GM08714 (cell line): ENCODE measurements around the gene ZNF407.

Source experiments
- H3K4me3 ChIP-seq: fragments of 200-500 bp; sonication (Bioruptor generic); 2 replicates; pipeline ENCODE4 v1.5.1; 2014; ENCODE audit warnings: mild to moderate bottlenecking, low read length, inconsistent platforms
- ZNF274 ChIP-seq: IDR thresholded peaks from 2 replicates; pipeline ENCODE4 v1.6.1; 2012; ENCODE audit warnings: mild to moderate bottlenecking, low read depth, low read length

ZNF407 gene

DNA sequence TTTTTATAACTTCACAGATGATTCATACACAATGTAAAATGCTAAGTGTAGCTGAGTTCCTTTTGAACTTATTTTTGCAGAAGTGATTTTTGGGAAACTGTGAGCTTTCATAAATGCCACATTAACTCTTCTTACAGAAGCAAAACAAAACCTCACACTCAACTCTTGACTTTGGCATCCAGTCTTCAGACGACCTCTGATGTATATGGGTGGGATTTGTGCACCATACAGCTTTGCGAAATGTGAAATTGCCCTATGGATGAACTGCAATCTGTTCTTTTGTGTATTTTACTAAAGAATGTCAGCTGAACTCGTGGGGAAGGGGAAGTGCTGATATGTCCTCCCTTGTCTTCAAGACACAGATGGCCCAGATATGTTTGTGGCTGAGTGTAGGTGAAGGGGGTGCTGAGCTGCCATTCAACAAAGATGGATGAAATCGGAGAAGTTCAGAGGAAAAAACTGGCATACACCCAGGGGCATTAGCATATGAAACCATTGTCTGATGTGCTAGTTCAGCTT is 393.0 kb downstream of the ZNF407 start:
- no peak for TF ChIP-seq ZNF274
- peak overlapping the region; percentile 46; the same call in 1 of the 2 replicates for H3K4me3 ChIP-seq

DNA sequence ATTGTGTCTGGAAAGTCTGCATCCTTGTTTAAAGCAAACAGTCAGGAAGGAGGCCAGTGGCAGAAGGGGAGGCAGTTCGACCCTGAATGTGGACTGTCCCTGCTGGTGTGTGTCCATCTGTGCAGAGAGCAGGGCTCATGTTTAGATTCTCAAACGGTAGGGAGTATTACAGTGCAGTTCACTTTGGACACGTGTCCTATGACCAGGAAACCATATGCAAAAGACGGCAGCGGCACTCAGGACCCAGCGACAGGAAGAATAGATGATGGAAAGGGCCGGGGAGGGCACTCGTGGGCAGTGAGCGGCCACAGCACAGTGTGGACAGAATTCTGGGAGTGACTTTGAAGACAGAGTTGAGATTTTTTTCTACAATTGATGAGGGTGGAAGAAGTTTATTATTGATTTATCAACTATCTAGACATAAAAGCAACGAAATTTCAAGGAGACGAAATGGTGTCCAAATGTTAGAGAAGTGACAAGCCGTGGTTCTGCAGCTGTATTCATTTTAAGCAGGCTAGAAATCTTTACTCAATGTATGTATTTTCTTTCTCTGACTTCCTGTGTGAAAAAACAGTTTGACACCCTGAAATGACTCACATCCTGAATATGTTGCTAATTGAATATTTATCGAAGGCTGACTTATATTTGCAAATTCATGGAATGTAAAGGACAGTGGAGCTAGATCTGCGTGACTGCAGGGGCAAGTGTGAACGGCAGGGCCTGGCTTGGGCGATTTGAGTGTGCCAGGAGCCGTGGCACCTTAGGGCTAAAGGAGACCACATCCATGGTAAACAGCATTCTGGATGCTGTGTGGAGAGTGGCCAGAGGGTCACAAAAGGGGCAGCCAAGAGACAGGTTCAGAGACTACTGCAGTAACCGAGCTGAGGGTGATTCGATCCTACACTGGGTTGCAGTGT is 397.1 kb downstream of the ZNF407 start:
- peak overlapping the region; percentile 45; the same call in 1 of the 2 replicates for H3K4me3 ChIP-seq
- TF ChIP-seq ZNF274, result no peak

DNA sequence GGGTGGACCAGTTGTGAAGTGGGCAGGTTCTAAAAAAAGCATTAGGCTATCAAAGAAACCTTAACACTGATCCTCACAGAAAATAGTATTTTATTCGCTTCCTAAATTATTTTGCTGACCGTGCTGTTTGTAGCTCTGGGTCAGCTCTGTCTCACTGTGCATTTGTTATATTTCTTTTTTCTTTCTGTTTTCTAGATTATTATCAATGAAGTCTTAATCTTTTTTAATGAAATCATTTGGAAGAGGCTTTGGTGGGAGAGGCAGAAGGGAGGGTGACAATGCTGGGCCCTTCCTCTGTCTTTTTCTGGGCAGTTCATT is 397.7 kb downstream of the ZNF407 start:
- peak overlapping the region; percentile 33; the same call in 1 of the 2 replicates for H3K4me3 ChIP-seq
- no peak for TF ChIP-seq ZNF274

DNA sequence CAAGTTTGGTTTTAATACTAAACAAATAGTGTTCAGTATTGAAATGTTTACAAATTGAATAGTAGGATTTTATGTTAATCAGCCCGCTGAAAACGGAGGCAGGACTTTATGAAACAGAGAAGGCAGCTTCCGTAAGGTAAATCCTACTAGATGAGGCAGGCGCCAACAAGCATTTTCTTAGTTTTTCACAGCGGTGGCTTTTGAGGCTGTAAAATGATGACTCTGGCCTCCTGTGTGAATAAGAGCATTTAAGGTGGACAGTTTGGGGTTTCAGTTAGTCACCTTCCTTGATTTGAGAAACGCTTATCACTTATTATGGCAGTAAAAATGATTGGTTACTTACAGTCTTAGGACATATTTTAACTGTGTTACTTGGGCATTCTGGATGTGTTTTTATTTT is 398.4 kb downstream of the ZNF407 start:
- TF ChIP-seq ZNF274, result no peak
- H3K4me3 ChIP-seq, result no peak overlapping the region

DNA sequence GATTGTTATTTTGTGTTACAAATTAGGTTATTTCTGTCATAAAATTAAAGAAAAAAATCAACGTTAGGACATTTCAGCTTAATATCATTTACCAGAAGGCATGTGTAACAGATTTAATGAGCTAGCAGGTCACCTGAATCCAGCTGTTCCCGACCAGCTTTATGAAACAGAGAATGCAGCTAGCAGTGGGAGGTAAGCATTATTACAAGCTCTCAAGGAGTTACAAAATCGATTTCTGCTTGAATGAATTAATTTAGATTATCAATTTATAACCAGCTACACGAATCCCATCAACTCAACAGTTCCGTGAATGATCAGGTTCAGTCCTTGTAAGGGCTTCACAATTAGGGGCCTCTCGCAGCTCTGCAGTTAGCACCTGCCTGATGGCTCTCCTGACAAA is 399.3 kb downstream of the ZNF407 start:
- H3K4me3 ChIP-seq, result no peak overlapping the region
- no peak for TF ChIP-seq ZNF274

DNA sequence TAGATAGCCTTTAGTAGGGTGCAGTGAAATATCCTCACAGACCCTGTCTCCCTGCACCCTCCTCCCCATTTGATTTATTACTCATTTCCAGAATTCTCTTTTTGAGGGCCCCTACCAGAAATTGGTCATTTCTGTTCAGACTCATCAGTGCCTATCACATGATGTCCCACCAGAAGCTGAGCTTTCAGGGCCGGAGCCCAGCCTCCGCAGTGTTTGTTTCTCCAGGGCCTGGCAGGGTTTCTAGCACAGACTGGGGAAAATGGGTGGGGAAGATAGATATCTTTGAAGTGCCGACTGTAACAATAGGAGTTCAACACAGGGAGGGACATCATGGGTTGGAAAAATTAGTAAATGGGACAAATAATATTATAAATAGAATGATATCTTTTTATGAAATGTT is 403.2 kb downstream of the ZNF407 start:
- TF ChIP-seq ZNF274, result no peak

DNA sequence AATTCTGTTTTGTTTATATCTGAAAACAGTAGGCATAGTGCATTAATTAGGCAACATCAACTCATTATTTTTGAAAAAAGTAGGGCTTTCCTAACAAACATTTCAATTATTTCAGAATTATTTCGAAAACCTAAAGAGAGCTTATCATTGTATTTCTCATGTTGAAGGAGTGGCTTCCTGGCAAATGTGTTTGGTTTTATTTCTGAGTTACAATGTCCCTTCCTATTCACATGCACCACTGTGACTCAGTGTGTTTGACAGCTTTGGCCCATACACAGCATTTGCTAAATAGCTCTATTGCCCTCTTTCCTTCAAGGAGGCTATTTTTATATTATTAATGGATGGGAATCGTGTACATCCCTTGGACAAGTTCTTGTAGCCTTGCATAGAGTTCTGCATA is 405.4 kb downstream of the ZNF407 start:
- TF ChIP-seq ZNF274, result no peak

More for the DNA sequence above, 403.2 kb downstream of the ZNF407 start:
- H3K4me3 ChIP-seq, result no peak overlapping the region

DNA sequence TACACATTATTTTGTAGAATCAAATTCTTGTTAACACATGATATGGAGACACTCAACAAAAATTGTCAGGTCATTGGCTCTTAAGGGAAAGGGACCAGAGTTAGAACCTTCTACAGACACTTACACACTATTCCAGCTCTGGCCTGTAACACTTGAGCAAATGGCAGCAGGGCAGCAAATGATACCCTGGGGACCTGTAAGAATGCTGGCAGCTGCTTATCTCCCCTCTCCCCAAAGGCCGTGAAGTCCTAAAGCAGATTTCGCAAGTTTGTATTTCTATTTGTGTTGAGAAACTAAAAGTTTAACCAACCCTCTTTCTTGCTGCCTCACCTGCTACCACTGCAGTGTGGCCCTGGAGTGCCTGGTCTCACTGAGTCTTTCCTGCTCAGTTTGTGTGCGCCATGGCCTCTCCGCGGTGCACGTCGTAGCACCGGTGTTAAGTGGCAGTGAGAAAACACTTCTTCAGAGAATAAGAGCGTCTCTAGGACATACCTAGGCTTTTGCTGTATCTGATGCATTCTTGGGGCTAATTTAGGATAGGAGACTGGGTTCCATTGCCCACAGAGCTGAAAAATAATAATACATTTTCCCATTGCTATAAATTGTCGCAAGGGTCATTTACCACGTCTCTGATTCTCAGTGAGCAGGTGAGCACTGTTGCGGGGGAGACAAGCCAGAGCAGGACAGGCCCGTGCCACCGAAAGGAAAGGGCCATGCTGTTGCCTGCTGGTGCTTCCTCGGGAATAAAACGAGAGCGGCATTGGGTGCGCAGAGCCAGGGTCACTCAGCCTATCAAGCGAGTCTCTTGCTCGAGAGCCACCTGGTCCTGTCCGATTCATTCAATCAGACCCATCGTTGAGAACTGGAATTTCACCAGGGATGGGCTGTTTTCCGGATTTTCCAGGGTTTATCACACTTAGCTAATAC is 406.4 kb downstream of the ZNF407 start:
- no peak for TF ChIP-seq ZNF274
- H3K4me3 ChIP-seq, result no peak overlapping the region

More for the DNA sequence above, 405.4 kb downstream of the ZNF407 start:
- H3K4me3 ChIP-seq, result no peak overlapping the region

DNA sequence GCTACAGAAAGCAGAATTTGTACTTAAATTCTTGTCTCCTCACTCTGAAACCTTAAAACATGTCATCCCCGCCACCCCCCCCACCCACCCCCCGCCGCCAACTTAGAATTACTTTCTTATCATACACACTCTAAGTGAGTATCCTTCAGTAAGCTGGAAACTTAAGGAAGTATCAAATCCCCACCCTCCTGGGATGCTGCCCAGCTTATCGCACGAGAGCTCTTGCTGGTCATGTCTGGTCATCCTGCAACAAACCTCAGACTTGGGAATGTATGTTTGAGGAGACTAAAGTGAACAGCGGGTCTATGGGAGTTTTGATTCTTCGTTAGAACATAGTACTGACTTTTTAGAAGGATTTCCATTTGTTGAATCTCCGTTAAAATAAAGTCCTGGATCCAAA is 408.0 kb downstream of the ZNF407 start:
- no peak overlapping the region for H3K4me3 ChIP-seq
- TF ChIP-seq ZNF274, result no peak

DNA sequence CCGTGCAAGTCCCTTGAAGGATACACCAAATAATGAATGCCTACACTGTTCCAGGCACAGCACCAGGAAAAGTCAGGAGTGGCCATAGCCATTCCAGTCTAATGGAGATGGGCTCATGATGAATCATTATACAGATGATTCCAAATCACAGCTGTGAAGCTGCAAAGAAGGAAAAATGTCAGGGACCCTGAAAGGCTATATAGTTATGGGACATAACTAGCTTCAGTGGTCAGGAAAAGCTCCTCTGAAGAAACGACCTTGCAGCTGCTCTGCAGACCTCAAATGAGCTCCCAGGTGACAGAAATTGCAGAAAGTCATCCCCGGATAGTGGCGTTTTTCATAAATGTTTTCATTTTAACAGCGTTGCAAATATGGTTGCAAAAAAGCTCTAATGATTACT is 410.5 kb downstream of the ZNF407 start:
- TF ChIP-seq ZNF274, result no peak
- H3K4me3 ChIP-seq, result no peak overlapping the region

DNA sequence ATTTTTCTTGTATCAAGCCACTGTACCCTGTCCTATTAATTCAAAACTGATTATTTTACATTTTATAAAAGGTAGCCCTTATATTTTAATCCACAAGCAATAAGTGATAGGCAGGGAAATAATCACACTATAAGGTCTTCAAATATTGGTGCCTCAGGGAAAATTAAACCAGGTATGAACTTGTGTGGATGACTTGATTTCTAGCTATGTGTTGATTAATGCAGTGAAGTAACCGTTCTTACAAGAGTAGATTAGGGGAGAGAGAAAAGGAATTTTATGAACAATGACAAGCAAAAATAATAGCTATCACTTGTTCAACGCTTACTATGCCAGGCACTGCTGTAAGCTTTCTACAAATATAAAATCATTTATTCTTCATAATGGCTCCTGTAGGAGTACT is 411.6 kb downstream of the ZNF407 start:
- H3K4me3 ChIP-seq, result no peak overlapping the region
- no peak for TF ChIP-seq ZNF274

DNA sequence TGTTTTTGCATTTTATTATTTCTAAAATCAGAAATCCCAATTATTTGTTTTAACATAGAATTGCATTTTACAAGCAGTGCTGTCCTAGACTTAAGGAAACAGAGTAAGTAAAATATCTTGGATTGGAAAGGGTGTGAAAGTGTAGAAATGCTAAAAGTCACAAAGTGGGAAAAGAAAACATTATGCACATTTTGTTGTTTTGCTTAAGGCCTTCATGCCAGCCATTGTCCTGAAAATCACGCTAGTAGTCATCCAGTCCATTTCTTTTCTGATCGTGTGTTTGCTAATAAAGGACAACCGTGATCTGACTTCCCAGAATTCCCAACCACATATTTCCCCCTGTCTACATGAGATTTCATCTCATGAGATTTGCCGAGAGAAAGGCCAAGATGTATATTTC is 412.2 kb downstream of the ZNF407 start:
- no peak for TF ChIP-seq ZNF274
- no peak overlapping the region for H3K4me3 ChIP-seq

DNA sequence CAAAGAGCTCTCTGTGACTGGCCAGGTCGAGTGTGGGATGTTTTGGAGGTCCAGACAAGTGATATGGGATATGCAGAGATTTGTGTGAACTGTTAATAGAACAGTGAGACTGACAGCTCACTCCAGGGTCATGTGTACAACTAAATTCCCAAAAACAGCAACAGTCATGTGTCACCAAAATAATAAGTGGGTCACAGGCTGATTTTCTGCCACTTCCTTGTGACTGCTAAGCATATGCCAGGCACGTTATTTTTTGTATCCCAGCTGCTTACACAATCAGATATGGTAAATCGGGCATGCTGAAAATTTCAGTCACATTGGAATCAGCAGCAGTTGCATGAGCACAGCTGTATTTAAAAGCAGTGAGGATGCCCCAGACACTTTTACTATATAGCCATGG is 412.6 kb downstream of the ZNF407 start:
- no peak overlapping the region for H3K4me3 ChIP-seq
- no peak for TF ChIP-seq ZNF274

DNA sequence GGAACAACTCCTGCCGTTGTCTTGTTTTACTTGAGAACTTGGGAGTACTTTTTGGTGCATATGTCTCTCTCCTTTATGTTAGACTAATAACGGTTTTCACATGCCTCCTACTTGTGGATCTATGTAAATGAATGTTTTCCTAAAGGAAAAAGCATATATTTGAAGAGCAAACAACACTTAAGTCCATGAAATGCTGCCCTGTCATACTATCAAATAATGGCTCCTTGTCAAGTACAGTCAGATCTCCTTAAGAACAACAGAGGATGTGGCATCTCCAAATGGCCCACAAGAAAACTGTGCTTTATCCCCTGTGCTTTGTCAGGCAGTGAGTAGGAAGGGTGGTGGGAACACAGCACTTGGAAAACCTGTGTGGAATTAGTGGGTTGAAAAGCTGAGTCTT is 413.0 kb downstream of the ZNF407 start:
- TF ChIP-seq ZNF274, result no peak

More for the DNA sequence above, 413.0 kb downstream of the ZNF407 start:
- H3K4me3 ChIP-seq, result no peak overlapping the region
